ENCODE data around the gene SLC45A2.
"Not testable (repeated sequence)": the region's sequence is repeated elsewhere in the genome, so short reads cannot be mapped to it uniquely, and the experiment has no call there.

The SLC45A2 gene

GRCh38 chr5:33914844-33915243 lies 69.6 kb downstream of the SLC45A2 start:
- not testable (repeated sequence) for DNase-seq

GRCh38 chr5:33906248-33906647 lies 78.2 kb downstream of the SLC45A2 start:
- DNase-seq, result not testable (repeated sequence)

DNA sequence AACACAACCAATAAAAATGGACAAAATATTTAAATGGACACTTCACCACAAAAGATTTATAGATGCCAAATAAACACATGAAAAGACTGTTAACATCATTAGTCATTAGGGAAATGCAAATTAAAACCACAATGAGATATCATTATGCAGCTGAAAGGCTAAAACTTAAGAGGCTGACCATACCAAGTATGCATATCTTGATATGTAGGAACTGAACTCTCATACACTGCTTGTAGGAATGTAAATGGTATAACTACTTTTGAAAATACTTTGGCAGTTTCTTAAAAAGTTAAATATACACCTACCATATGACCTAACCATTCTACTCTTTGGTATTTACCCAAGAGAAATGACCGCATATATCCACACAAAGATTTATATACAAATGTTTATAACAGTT lies 79.1 kb downstream of the SLC45A2 start:
- no peak for DNase-seq

DNA sequence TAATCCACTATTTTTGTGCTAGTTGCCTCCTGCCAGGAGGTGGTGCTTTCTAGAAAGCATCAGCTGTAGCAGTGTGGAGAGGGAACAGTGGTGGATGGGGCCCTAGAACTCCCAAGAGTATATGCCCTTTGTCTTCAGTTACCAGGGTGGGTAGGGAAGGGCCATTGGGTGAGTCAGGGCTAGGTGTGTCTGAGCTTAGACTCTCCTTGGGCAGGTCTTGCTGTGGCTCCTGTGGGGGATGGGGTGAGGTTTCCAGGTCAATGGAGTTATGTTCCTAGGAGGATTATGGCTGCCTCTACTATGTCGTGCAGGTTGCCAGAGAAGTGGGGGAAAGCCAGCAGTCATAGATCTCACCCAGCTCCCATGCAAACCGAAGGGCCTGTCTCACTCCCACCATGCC lies 81.4 kb downstream of the SLC45A2 start:
- no peak for DNase-seq

DNA sequence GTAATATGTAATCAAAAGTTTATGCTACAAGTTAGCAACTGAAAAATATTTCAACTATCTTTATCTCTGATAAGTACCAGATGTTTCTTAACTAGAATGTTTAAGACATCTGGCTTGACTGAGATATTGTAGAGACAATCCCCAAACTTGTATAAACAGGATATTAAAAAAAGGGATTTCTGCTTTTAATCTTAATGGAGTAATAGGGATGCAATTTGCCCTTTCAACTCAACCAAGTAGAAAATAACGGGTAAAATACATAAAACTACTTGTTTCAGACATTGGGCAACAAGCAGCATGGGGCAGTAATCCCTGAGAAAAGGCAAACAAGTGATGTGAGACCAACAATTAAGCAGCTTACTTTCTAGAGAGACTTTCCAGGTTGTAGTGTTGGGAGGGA lies 83.3 kb downstream of the SLC45A2 start:
- no peak for DNase-seq

Data from eye (tissue), 1 donor.